ENCODE measurements around the gene LILRA5. TPM values are rescaled to one million over a fixed set of nuclear protein-coding genes. Genes with fewer than 3 reads are reported as not detected.

The LILRA5 gene
- total RNA-seq, 1 donor from 2014 or later, result not detected

GRCh38 chr19:54266133-54266532, 46.8 kb downstream of the LILRA5 start:
- DNase-seq (ENCODE audit: low spot score, unreplicated experiment), result peak; percentile 82
- Mint-ChIP-seq H3K4me3 (ENCODE audit: low read depth) (no peak overlapping the region), H3K9me3 (ENCODE audit: low read depth) (no peaks in the 10 kb centered on the region), H3K36me3 (ENCODE audit: insufficient read depth) (no peaks in the 10 kb centered on the region), H3K27ac (no peak overlapping the region), H3K4me1 (ENCODE audit: low read depth) (no peaks in the 10 kb centered on the region), H3K27me3 (peaks cover 51% of the 10 kb centered on the region)
- TF ChIP-seq CTCF (IDR thresholded peaks at IDR 0.05; ENCODE audit: unreplicated experiment), result peak; percentile 91

- Mint-ChIP-seq H3K9me3 (ENCODE audit: low read depth) (no peaks in the 10 kb centered on the region), H3K27me3 (peaks cover 39% of the 10 kb centered on the region), H3K4me3 (ENCODE audit: low read depth) (no peak overlapping the region), H3K36me3 (ENCODE audit: insufficient read depth) (no peaks in the 10 kb centered on the region), H3K4me1 (ENCODE audit: low read depth) (no peaks in the 10 kb centered on the region), H3K27ac (no peak overlapping the region)
- DNase-seq (ENCODE audit: low spot score, unreplicated experiment), result no peak
- no peak for TF ChIP-seq CTCF (IDR thresholded peaks at IDR 0.05; ENCODE audit: unreplicated experiment)
Measured at GRCh38 chr19:54262470-54262869, 50.5 kb downstream of the LILRA5 start.

GRCh38 chr19:54262066-54262465, 50.9 kb downstream of the LILRA5 start:
- peaks cover 40% of the 10 kb centered on the region for H3K27me3 Mint-ChIP-seq
- H3K36me3 Mint-ChIP-seq (ENCODE audit: insufficient read depth), result no peaks in the 10 kb centered on the region
- no peak for DNase-seq (ENCODE audit: low spot score, unreplicated experiment)
- H3K4me3 Mint-ChIP-seq (ENCODE audit: low read depth), result no peak overlapping the region
- no peaks in the 10 kb centered on the region for H3K4me1 Mint-ChIP-seq (ENCODE audit: low read depth)
- no peaks in the 10 kb centered on the region for H3K9me3 Mint-ChIP-seq (ENCODE audit: low read depth)
- TF ChIP-seq CTCF (IDR thresholded peaks at IDR 0.05; ENCODE audit: unreplicated experiment), result no peak
- no peak overlapping the region for H3K27ac Mint-ChIP-seq

DNA sequence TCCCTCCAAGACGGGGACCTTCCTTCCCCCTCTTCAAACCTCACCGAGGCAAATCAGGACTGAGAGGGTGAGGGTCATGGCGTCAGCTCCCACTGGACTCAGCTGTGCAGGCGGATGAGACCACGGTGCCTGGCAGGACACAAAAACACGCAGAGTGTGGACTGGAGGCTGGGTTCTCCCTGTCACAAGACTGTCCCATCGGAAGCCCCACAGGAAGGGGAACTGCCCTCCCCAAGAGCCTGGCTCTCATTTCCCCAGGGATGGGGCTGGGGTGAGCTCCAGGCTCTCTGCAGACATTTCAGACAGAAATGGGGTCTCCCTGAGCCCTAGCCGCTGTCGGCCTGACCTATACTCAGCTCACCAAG, 55.9 kb downstream of the LILRA5 start, which contains the start of gene LILRB5:
Gene LILRB5 (minus strand): TSS at position 158 of the 365 bp plus-strand sequence. CDS start 80 bp downstream, at position 78.
- no peaks in the 10 kb centered on the region for H3K9me3 Mint-ChIP-seq (ENCODE audit: low read depth)
- no peak within 1 kb of the TSS for H3K27ac Mint-ChIP-seq
- H3K36me3 Mint-ChIP-seq (ENCODE audit: insufficient read depth), result no peaks in the 10 kb centered on the region
- no peaks in the 10 kb centered on the region for H3K4me1 Mint-ChIP-seq (ENCODE audit: low read depth)
- peaks cover 35% of the 10 kb centered on the region for H3K27me3 Mint-ChIP-seq
- DNase-seq (ENCODE audit: low spot score, unreplicated experiment), result no peak
- TF ChIP-seq CTCF (IDR thresholded peaks at IDR 0.05; ENCODE audit: unreplicated experiment), result no peak
- H3K4me3 Mint-ChIP-seq (ENCODE audit: low read depth), result no peak within 1 kb of the TSS

Small RNA genes within 50 kb of the gene (microRNA-seq; reads per million reads assigned to microRNA genes)
- not detected for gene MIR4752 (ENCODE audit: borderline number of aligned reads, unreplicated experiment)

Other genes starting within 250 kb of the LILRA5 start
- not detected in 2 replicates for gene VSTM1, start 249.3 kb downstream of the LILRA5 start, total RNA-seq
- not detected in 2 replicates for gene TARM1, start 231.8 kb downstream of the LILRA5 start, total RNA-seq
- gene OSCAR, start 212.4 kb downstream of the LILRA5 start, total RNA-seq, result not detected in 2 replicates
- 139 and 162 TPM in 2 replicates for gene NDUFA3, start 210.3 kb downstream of the LILRA5 start, total RNA-seq
- 21.1 and 21.8 TPM in 2 replicates for gene TFPT, start 197.5 kb downstream of the LILRA5 start, total RNA-seq
- 71.3 and 78.8 TPM in 2 replicates for gene PRPF31, start 197.4 kb downstream of the LILRA5 start, total RNA-seq
- 75.4 and 77.3 TPM in 2 replicates for gene CNOT3, start 175.4 kb downstream of the LILRA5 start, total RNA-seq
- gene LENG1, start 153.4 kb downstream of the LILRA5 start, total RNA-seq, result 6.8 and 7.2 TPM in 2 replicates
- 119 and 125 TPM in 2 replicates for gene TMC4, start 140.0 kb downstream of the LILRA5 start, total RNA-seq
- gene MBOAT7, start 123.6 kb downstream of the LILRA5 start, total RNA-seq, result 91.5 and 99.1 TPM in 2 replicates
- gene TSEN34, start 121.9 kb downstream of the LILRA5 start, total RNA-seq, result 38.6 and 39.7 TPM in 2 replicates
- gene RPS9, start 112.3 kb downstream of the LILRA5 start, total RNA-seq, result 1,160 and 1,179 TPM in 2 replicates
- gene LILRB3, start 90.2 kb downstream of the LILRA5 start, total RNA-seq, result 0.50 TPM in 1 of 2 replicates, not detected in the other
- not detected in 2 replicates for gene LILRA6, start 70.4 kb downstream of the LILRA5 start, total RNA-seq
- gene LILRB5, start 55.9 kb downstream of the LILRA5 start, total RNA-seq, result not detected in 2 replicates
- not detected in 2 replicates for gene LILRB2, start 32.1 kb downstream of the LILRA5 start, total RNA-seq
- gene LILRA4, start 26.0 kb upstream of the LILRA5 start, total RNA-seq, result not detected in 2 replicates
- gene LAIR1, start 51.8 kb upstream of the LILRA5 start, total RNA-seq, result not detected in 2 replicates
- gene TTYH1, start 102.3 kb upstream of the LILRA5 start, total RNA-seq, result 133 and 144 TPM in 2 replicates
- 188 and 210 TPM in 2 replicates for gene LENG8, start 136.0 kb upstream of the LILRA5 start, total RNA-seq
- gene LENG9, start 150.6 kb upstream of the LILRA5 start, total RNA-seq, result 0.72 and 0.75 TPM in 2 replicates
- 1.6 and 2.1 TPM in 2 replicates for gene CDC42EP5, start 160.1 kb upstream of the LILRA5 start, total RNA-seq
- gene LAIR2, start 189.7 kb upstream of the LILRA5 start, total RNA-seq, result not detected in 2 replicates